ENCODE data around the gene AQP7. TPM values are rescaled to one million over a fixed set of nuclear protein-coding genes. Genes with fewer than 3 reads are reported as not detected.
"Not testable (repeated sequence)": the region's sequence is repeated elsewhere in the genome, so short reads cannot be mapped to it uniquely, and the experiment has no call there.

Gene AQP7
- total RNA-seq, 2 experiments from 2014 or later: 0.12 to 0.36 TPM

DNA sequence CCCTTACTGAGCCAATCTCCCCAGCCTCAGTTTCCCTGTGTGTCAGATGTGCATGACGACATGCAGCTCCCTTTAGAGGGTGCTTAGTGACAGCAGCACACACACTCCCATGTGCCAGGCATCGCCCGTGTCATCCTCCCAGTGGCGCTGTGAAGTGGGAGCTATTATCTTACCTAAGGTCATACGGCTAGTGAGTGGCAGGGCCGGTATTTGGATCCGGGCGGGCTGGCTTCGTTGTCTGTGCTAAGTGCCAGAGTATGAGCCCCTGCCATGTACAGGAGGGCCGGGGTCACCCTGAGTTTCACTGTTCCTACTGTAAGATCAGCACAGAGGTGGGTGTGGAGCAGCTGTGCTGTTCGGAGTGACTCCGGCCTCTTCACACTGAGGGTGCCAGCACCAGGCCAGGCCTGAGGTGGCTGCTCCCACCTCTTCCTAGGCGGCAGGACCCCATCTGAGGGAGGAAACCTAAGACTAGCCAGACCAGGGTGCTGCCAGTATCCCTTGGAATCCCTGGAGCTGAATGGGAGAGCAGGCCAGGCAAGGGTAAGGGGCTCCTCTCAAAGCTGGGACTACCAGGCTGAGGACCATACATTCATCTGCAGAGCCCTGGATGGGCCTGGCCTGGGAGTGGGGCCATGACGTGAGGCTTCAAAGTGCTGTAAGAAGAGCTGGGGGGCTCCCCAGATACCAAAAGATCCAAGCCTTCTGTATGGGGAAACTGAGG is 22.5 kb downstream of the AQP7 start:
- CTCF ChIA-PET: interaction anchor here (1.1 to 1.4 kb wide), 2 partner anchors 87 to 101 kb away, joined by 3 to 7 read pairs; no protein-coding TSS in a partner anchor
- H3K36me3 Mint-ChIP-seq: no peaks in the 10 kb centered on the region
- no peak overlapping the region for H3K4me3 Mint-ChIP-seq
- peaks cover under 1% of the 10 kb centered on the region for H3K4me1 Mint-ChIP-seq (ENCODE audit: low read depth)
- no peak overlapping the region for H3K27ac Mint-ChIP-seq
- no peak for DNase-seq
- H3K9me3 Mint-ChIP-seq: no peaks in the 10 kb centered on the region
- intact Hi-C loops (cut with micrococcal nuclease): loop anchor here (10.0 kb wide), 1 partner anchor 345 kb away; no protein-coding TSS in a partner anchor
- H3K27me3 Mint-ChIP-seq: no peaks in the 10 kb centered on the region
- POLR2A ChIA-PET: no interaction called here

- no peak for DNase-seq
- Mint-ChIP-seq H3K27ac (no peak overlapping the region), H3K36me3 (no peaks in the 10 kb centered on the region), H3K27me3 (no peaks in the 10 kb centered on the region), H3K9me3 (no peaks in the 10 kb centered on the region), H3K4me3 (no peak overlapping the region), H3K4me1 (ENCODE audit: low read depth) (peaks cover 4% of the 10 kb centered on the region)
- CTCF ChIA-PET: no interaction called here
- intact Hi-C loops (cut with micrococcal nuclease): loop anchor here (10.0 kb wide), 1 partner anchor 347 kb away; no protein-coding TSS in a partner anchor
- POLR2A ChIA-PET: no interaction called here
Observed at GRCh38 chr9:33378121-33378795, 24.1 kb downstream of the AQP7 start.

- intact Hi-C loops (cut with micrococcal nuclease): loop anchor here (10.0 kb wide), 1 partner anchor 348 kb away; no protein-coding TSS in a partner anchor
- CTCF ChIA-PET: interaction anchor here (4.5 kb wide), 1 partner anchor 27 kb away, joined by 18 read pairs; no protein-coding TSS in a partner anchor
- POLR2A ChIA-PET: no interaction called here
- peaks cover 4% of the 10 kb centered on the region for H3K4me1 Mint-ChIP-seq (ENCODE audit: low read depth)
- no peak overlapping the region for H3K27ac Mint-ChIP-seq
- H3K4me3 Mint-ChIP-seq: no peak overlapping the region
- H3K9me3 Mint-ChIP-seq: no peaks in the 10 kb centered on the region
- H3K27me3 Mint-ChIP-seq: no peaks in the 10 kb centered on the region
- no peak for DNase-seq
- H3K36me3 Mint-ChIP-seq: no peaks in the 10 kb centered on the region
Observed at GRCh38 chr9:33377089-33377715, 25.2 kb downstream of the AQP7 start.

DNA sequence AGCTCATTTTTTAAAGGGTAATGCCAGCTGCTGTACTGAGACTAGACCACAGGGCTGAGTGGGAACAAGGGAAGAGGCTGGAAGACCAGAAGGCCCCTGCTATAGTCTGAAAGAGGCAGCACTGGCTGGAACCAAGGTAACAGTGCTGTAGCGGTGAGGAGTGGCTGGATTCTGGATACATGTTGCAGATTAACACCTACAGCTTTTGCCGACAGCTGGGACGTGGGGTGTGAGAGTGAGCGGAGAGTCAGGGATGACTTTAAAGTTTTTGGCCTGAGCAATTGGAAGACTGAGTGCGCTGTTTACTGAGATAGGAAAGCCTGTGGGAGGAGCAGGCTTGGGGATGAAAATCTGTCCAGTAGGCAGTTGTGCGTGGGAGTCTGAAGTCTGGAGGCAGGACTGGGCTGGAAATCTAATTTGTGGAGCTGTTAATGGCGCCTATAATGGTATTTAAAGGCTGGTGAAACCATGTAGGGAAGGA is 26.5 kb downstream of the AQP7 start:
- DNase-seq: no peak
- ChIA-PET CTCF (interaction anchor here (0.5 to 5.5 kb wide), 23 partner anchors 12 to 546 kb away, joined by 3 to 84 read pairs (median 9); partner anchors contain the start of genes AQP3, NFX1 and NOL6), POLR2A (no interaction called here)
- Mint-ChIP-seq H3K27ac (no peak overlapping the region), H3K27me3 (no peaks in the 10 kb centered on the region), H3K9me3 (no peaks in the 10 kb centered on the region), H3K4me3 (no peak overlapping the region), H3K4me1 (ENCODE audit: low read depth) (peaks cover 4% of the 10 kb centered on the region), H3K36me3 (peaks cover under 1% of the 10 kb centered on the region)
- intact Hi-C loops (cut with micrococcal nuclease): loop anchor here (1.0 to 10.0 kb wide), 4 partner anchors 39 to 349 kb away; partner anchors contain the start of gene AQP3

GRCh38 chr9:33375238-33375840 is 27.0 kb downstream of the AQP7 start:
- H3K27ac Mint-ChIP-seq: no peak overlapping the region
- H3K36me3 Mint-ChIP-seq: peaks cover 3% of the 10 kb centered on the region
- H3K27me3 Mint-ChIP-seq: no peaks in the 10 kb centered on the region

DNA sequence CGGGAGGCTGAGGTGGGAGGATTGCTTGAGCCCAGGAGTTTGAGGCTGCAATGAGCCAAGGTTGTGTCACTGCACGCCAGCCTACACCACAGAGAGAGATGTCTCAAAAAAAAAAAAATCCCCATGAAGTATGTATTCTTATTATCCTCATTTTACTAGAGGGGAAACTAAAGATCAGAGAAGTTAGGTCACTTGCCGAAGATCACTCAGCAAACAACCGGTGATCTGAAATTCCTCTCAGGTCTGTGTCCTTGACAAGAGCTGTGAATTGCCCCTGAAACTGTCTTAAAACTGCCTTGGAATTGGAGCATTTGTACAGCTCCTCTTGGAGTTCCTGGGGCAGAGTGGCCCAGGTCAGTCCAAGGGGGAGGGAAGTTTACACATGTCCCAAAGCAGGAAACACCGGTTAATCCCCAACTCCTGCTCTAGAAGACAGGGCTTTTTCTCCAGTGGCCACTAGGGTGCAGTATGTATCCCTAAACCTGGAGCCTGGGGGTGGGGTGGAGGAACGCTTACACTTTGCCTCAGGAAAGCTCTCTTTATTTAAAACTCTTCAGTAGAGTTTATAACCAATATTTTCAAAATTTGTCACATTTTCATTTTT is 27.6 kb downstream of the AQP7 start:
- intact Hi-C loops (cut with micrococcal nuclease): loop anchor here (1.0 to 10.0 kb wide), 4 partner anchors 41 to 350 kb away; partner anchors contain the start of gene AQP3
- no peak overlapping the region for H3K27ac Mint-ChIP-seq
- H3K4me3 Mint-ChIP-seq: no peak overlapping the region
- ChIA-PET POLR2A (interaction anchor here (0.6 to 1.2 kb wide), 2 partner anchors 92 to 232 kb away, joined by 3 to 4 read pairs; no protein-coding TSS in a partner anchor), CTCF (interaction anchor here (0.6 to 5.5 kb wide), 36 partner anchors 9 to 404 kb away, joined by 3 to 84 read pairs (median 6); partner anchors contain the start of genes ANKRD18B, AQP3, NFX1 and NOL6)
- peaks cover 4% of the 10 kb centered on the region for H3K4me1 Mint-ChIP-seq (ENCODE audit: low read depth)
- H3K36me3 Mint-ChIP-seq: peaks cover 7% of the 10 kb centered on the region
- peak; percentile 79 for DNase-seq
- no peaks in the 10 kb centered on the region for H3K9me3 Mint-ChIP-seq
- H3K27me3 Mint-ChIP-seq: no peaks in the 10 kb centered on the region

More at GRCh38 chr9:33375238-33375840, 27.0 kb downstream of the AQP7 start:
- Mint-ChIP-seq H3K4me1 (ENCODE audit: low read depth) (peaks cover 4% of the 10 kb centered on the region), H3K9me3 (no peaks in the 10 kb centered on the region), H3K4me3 (no peak overlapping the region)
- no peak for DNase-seq
- intact Hi-C loops (cut with micrococcal nuclease): loop anchor here (1.0 to 10.0 kb wide), 4 partner anchors 40 to 349 kb away; partner anchors contain the start of gene AQP3
- ChIA-PET POLR2A (interaction anchor here (0.6 to 1.2 kb wide), 2 partner anchors 91 to 232 kb away, joined by 3 to 4 read pairs; no protein-coding TSS in a partner anchor), CTCF (interaction anchor here (0.7 to 5.5 kb wide), 35 partner anchors 10 to 404 kb away, joined by 3 to 84 read pairs (median 6); partner anchors contain the start of genes ANKRD18B, AQP3, NFX1 and NOL6)

DNA sequence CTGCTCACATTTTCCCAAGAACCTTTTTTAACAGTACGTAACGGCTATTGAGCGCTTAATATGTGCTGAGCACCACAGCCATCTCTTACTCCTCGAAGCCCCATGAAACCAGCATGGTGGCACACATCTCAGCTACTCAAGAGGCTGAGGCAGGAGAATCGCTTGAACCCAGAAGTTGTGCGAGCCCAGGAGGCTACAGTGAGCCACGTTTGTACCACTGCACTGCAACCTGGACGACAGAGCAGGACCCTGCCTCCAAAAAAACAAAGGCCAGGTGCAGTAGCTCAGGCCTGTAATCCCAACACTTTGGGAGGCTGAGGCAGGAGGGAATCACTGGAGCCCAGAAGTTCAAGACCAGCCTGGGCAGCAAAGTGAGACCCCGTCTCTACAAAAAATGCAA is 28.2 kb downstream of the AQP7 start:
- H3K27ac Mint-ChIP-seq: no peak overlapping the region
- POLR2A ChIA-PET: interaction anchor here (1.2 kb wide), 1 partner anchor 92 kb away, joined by 4 read pairs; no protein-coding TSS in a partner anchor

DNA sequence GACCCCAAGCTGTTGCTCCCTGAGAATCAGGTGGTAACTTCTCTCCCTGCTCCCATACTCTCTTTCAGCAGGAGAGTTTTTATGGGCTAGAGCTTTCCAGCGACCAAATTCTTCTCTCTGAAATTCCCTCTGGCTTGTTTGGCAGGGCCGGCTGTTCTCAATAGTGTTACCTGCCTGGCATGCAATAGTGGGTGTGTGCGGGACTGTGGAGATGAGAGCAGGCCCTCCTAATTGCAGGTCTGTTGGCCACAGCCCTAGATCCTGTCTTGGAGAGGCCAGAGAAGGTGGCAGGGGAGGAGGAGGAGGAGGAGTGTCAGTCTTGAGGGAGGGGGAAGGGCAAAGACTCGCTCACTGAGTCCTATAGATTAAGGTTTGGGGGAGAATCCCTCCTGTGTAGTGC is 29.5 kb downstream of the AQP7 start:
- Mint-ChIP-seq H3K27ac (no peak overlapping the region), H3K27me3 (no peaks in the 10 kb centered on the region), H3K9me3 (no peaks in the 10 kb centered on the region), H3K4me1 (ENCODE audit: low read depth) (peaks cover 4% of the 10 kb centered on the region), H3K36me3 (peaks cover 11% of the 10 kb centered on the region), H3K4me3 (no peak overlapping the region)
- ChIA-PET CTCF (interaction anchor here (0.9 to 5.5 kb wide), 8 partner anchors 8 to 107 kb away, joined by 3 to 84 read pairs (median 24); partner anchors contain the start of gene NOL6), POLR2A (interaction anchor here (1.3 kb wide), 1 partner anchor 8 kb away, joined by 3 read pairs; no protein-coding TSS in a partner anchor)
- intact Hi-C loops (cut with micrococcal nuclease): loop anchor here (10.0 kb wide), 1 partner anchor 352 kb away; no protein-coding TSS in a partner anchor
- DNase-seq: no peak

More for the DNA sequence above, 28.2 kb downstream of the AQP7 start:
- no peak overlapping the region for H3K4me3 Mint-ChIP-seq
- peaks cover 4% of the 10 kb centered on the region for H3K4me1 Mint-ChIP-seq (ENCODE audit: low read depth)
- no peaks in the 10 kb centered on the region for H3K27me3 Mint-ChIP-seq
- no peak for DNase-seq
- CTCF ChIA-PET: interaction anchor here (0.6 to 5.5 kb wide), 27 partner anchors 9 to 348 kb away, joined by 3 to 84 read pairs (median 7); partner anchors contain the start of genes ANKRD18B, AQP3, NFX1 and NOL6
- intact Hi-C loops (cut with micrococcal nuclease): loop anchor here (2.0 to 10.0 kb wide), 2 partner anchors 73 to 351 kb away; partner anchors contain the start of gene AQP3
- peaks cover 11% of the 10 kb centered on the region for H3K36me3 Mint-ChIP-seq
- no peaks in the 10 kb centered on the region for H3K9me3 Mint-ChIP-seq

GRCh38 chr9:33366979-33367480 is 35.3 kb downstream of the AQP7 start:
- peaks cover 33% of the 10 kb centered on the region for H3K36me3 Mint-ChIP-seq
- no peaks in the 10 kb centered on the region for H3K9me3 Mint-ChIP-seq
- no peaks in the 10 kb centered on the region for H3K4me1 Mint-ChIP-seq (ENCODE audit: low read depth)
- DNase-seq: no peak
- intact Hi-C loops (cut with micrococcal nuclease): no loop called here
- POLR2A ChIA-PET: no interaction called here
- H3K4me3 Mint-ChIP-seq: no peak overlapping the region
- no peaks in the 10 kb centered on the region for H3K27me3 Mint-ChIP-seq
- CTCF ChIA-PET: no interaction called here
- H3K27ac Mint-ChIP-seq: no peak overlapping the region

DNA sequence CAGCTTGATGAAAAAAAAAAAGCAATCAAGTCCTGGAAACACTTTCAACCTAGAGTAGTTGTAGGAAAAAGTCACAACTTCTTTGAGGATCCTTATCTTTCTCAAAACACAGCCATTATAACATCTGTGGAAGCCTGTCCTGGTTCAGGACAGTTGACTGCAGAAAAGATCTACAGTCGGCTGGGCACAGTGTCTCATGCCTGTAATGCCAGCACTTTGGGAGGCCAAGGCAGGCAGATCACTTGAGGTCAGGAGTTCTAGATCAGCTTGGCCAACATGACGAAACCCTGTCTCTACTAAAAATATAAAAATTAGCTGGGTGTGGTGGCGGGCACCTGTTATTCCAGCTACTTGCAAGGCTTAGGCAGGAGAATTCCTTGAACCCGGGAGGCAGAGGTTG is 37.6 kb downstream of the AQP7 start:
- H3K4me1 Mint-ChIP-seq (ENCODE audit: low read depth); H3K9me3 Mint-ChIP-seq; H3K27ac Mint-ChIP-seq; DNase-seq; H3K27me3 Mint-ChIP-seq; intact Hi-C loops (cut with micrococcal nuclease); H3K4me3 Mint-ChIP-seq: not testable (repeated sequence)
- H3K36me3 Mint-ChIP-seq: peaks cover 31% of the 10 kb centered on the region
- POLR2A ChIA-PET: interaction anchor here (1.3 kb wide), 1 partner anchor 8 kb away, joined by 3 read pairs; no protein-coding TSS in a partner anchor
- CTCF ChIA-PET: interaction anchor here (0.8 to 2.5 kb wide), 3 partner anchors 9 to 51 kb away, joined by 3 to 7 read pairs (median 3); no protein-coding TSS in a partner anchor
